Colonic mucosa (tissue), 4 donors: ENCODE data around the gene ATAD3B. TPM values are rescaled to one million over a fixed set of nuclear protein-coding genes. Genes with fewer than 3 reads are reported as not detected.
"Not testable (repeated sequence)": the region's sequence is repeated elsewhere in the genome, so short reads cannot be mapped to it uniquely, and the experiment has no call there.

ENCODE experiments used
- DNase-seq: peaks from one replicate; pipeline ENCODE4 v3.0.0-alpha.2; 2020
- H3K27ac ChIP-seq: fragments of 200-600 bp; one replicate; pipeline ENCODE4 v1.8.0; 2021
- H3K27me3 ChIP-seq: fragments of 200-600 bp; one replicate; pipeline ENCODE4 v1.8.0; 2021
- H3K36me3 ChIP-seq: fragments of 200-600 bp; one replicate; pipeline ENCODE4 v1.8.0; 2021
- H3K4me1 ChIP-seq: fragments of 200-600 bp; one replicate; pipeline ENCODE4 v1.8.0; 2021; ENCODE audit warnings: mild to moderate bottlenecking
- H3K4me3 ChIP-seq: fragments of 200-600 bp; one replicate; pipeline ENCODE4 v1.8.0; 2021
- H3K9ac ChIP-seq, 2 donors: one replicate each; pipeline ENCODE4 v1.7.0; 2013; ENCODE audit warnings: control low read depth in 2 of 2, low read depth in 2 of 2, low read length in 2 of 2
- H3K9me3 ChIP-seq: fragments of 200-600 bp; one replicate; pipeline ENCODE4 v1.8.0; 2021
- CTCF ChIP-seq: fragments of 200-600 bp; IDR thresholded peaks from one replicate; pipeline ENCODE4 v1.8.0; 2022; ENCODE audit warnings: antibody characterized with exemption, mild to moderate bottlenecking
- intact Hi-C: fragments of 100-400 bp; cut with DNase I; formaldehyde crosslinking; loops from one replicate; pipeline ENCODE4 v1.14.1; 2022
- total RNA-seq, 2 donors: library from RNA; stranded (reverse); fragmentation: NEBNext Ultra II Directional in 1 of 2; extraction: Animal tissue kit (Norgen Biotek cat#: 25700) in 1 of 2; gene quantifications; one replicate each; pipeline ENCODE4 v1.2.1, GENCODE V29; 2021
- donor health status: healthy.
- donor health status: DM: no; HTN: no; CAD: no.
- donor health status: DM: no; HTN: no; CAD: no.

ATAD3B gene
- total RNA-seq, 2 donors from 2014 or later: 16.6 to 62.9 TPM

GRCh38 chr1:1521331-1521730, 49.8 kb downstream of the ATAD3B start:
- intact Hi-C loops: no loop called here
- Histone ChIP-seq H3K9ac (no peak overlapping the region), H3K9me3 (no peaks in the 10 kb centered on the region), H3K36me3 (no peaks in the 10 kb centered on the region), H3K27me3 (no peaks in the 10 kb centered on the region), H3K4me3 (no peak overlapping the region), H3K27ac (no peak overlapping the region), H3K4me1 (no peaks in the 10 kb centered on the region)
- no peak for DNase-seq
- no peak for TF ChIP-seq CTCF

GRCh38 chr1:1522536-1522935, 51.0 kb downstream of the ATAD3B start:
- H3K9me3 ChIP-seq, DNase-seq, H3K27ac ChIP-seq, intact Hi-C loops, H3K4me1 ChIP-seq, H3K36me3 ChIP-seq, H3K27me3 ChIP-seq, H3K4me3 ChIP-seq, H3K9ac ChIP-seq: not testable (repeated sequence)

- H3K27ac ChIP-seq, H3K4me1 ChIP-seq, H3K9ac ChIP-seq, H3K4me3 ChIP-seq, H3K9me3 ChIP-seq, DNase-seq, H3K36me3 ChIP-seq, intact Hi-C loops, H3K27me3 ChIP-seq: not testable (repeated sequence)
These were observed 51.7 kb downstream of the ATAD3B start for GRCh38 chr1:1523226-1523625.

- H3K4me3 ChIP-seq, H3K4me1 ChIP-seq, H3K9ac ChIP-seq, H3K36me3 ChIP-seq, H3K27me3 ChIP-seq, H3K9me3 ChIP-seq, H3K27ac ChIP-seq, DNase-seq, intact Hi-C loops: not testable (repeated sequence)
These were observed 52.1 kb downstream of the ATAD3B start for GRCh38 chr1:1523651-1524050.

GRCh38 chr1:1524750-1525383, 53.3 kb downstream of the ATAD3B start:
- H3K4me1 ChIP-seq, intact Hi-C loops, H3K4me3 ChIP-seq, H3K9ac ChIP-seq, DNase-seq, H3K27ac ChIP-seq, H3K36me3 ChIP-seq, H3K27me3 ChIP-seq, H3K9me3 ChIP-seq: not testable (repeated sequence)

GRCh38 chr1:1526476-1526875, 54.9 kb downstream of the ATAD3B start:
- H3K9me3 ChIP-seq, H3K36me3 ChIP-seq, DNase-seq, intact Hi-C loops, H3K4me3 ChIP-seq, H3K4me1 ChIP-seq, H3K9ac ChIP-seq, H3K27ac ChIP-seq, H3K27me3 ChIP-seq: not testable (repeated sequence)

GRCh38 chr1:1527092-1527816, 55.7 kb downstream of the ATAD3B start:
- no peaks in the 10 kb centered on the region for H3K9me3 ChIP-seq
- no peak overlapping the region for H3K27ac ChIP-seq
- no peak overlapping the region for H3K4me3 ChIP-seq
- no peaks in the 10 kb centered on the region for H3K27me3 ChIP-seq
- intact Hi-C loops: no loop called here
- H3K4me1 ChIP-seq: no peaks in the 10 kb centered on the region
- no peak for TF ChIP-seq CTCF
- H3K36me3 ChIP-seq: no peaks in the 10 kb centered on the region
- DNase-seq: no peak
- H3K9ac ChIP-seq: no peak overlapping the region
